HepG2 (cell line): ENCODE data around the gene SDC4. TPM values are rescaled to one million over a fixed set of nuclear protein-coding genes. Genes with fewer than 3 reads are reported as not detected.

Source experiments
- FOSL1 ChIP-seq: sonication (generic); formaldehyde crosslinking; IDR thresholded peaks from 2 replicates; pipeline ENCODE4 v1.9.0; 2021; ENCODE audit warnings: missing genetic modification reagents, borderline replicate concordance
- HNRNPK ChIP-seq: fragments of 200-400 bp; formaldehyde crosslinking; IDR thresholded peaks from 2 replicates; pipeline ENCODE4 v1.6.1; 2018; ENCODE audit warnings: low read length, low read depth, moderate library complexity, mild to moderate bottlenecking; ENCODE audit not compliant: poor library complexity, severe bottlenecking
- KLF6 ChIP-seq: IDR thresholded peaks from 2 replicates; pipeline ENCODE4 v1.8.0; 2016; ENCODE audit warnings: missing biosample characterization, missing genetic modification reagents
- MXI1 ChIP-seq: IDR thresholded peaks from 3 replicates; pipeline ENCODE4 v1.6.1; 2012; ENCODE audit warnings: low read depth, low read length, inconsistent platforms, borderline replicate concordance
- PHF8 ChIP-seq: sonication (generic); formaldehyde crosslinking; IDR thresholded peaks from 2 replicates; pipeline ENCODE4 v1.5.0; 2020; ENCODE audit warnings: missing genetic modification reagents
- SMC3 ChIP-seq: IDR thresholded peaks from 2 replicates; pipeline ENCODE4 v1.6.1; 2011; ENCODE audit warnings: low read length, improper control_type of control experiment
- ZNF382 ChIP-seq: sonication (generic); formaldehyde crosslinking; IDR thresholded peaks from 2 replicates; pipeline ENCODE4 v1.5.0; 2020; ENCODE audit warnings: missing genetic modification reagents, mild to moderate bottlenecking, borderline replicate concordance
- ZNF770 ChIP-seq: sonication (generic); formaldehyde crosslinking; IDR thresholded peaks from 2 replicates; pipeline ENCODE4 v1.5.0; 2020; ENCODE audit warnings: mild to moderate bottlenecking, missing genetic modification reagents
- ZSCAN25 ChIP-seq: sonication (generic); formaldehyde crosslinking; IDR thresholded peaks from 2 replicates; pipeline ENCODE4 v1.8.0; 2022; ENCODE audit warnings: mild to moderate bottlenecking, missing genetic modification reagents
- polyA plus RNA-seq, 8 experiments: library from polyadenylated mRNA; depleted of rRNA in 3 of 8; stranded (reverse) in 7 of 8; unstranded in 1 of 8; fragments of >200 nt; fragmentation: Illumina TruSeq in 4 of 8; extraction: Trizol in 4 of 8; gene quantifications; 2 replicates each; pipeline versions ENCODE4 v1.2.1 to v1.2.3, GENCODE V29; 2011 to 2016; ENCODE audit warnings: low read depth in 4 of 8, missing spikeins in 1 of 8, mixed read lengths in 1 of 8; ENCODE audit not compliant: insufficient read depth in 1 of 8
- total RNA-seq, 5 experiments: library from RNA; depleted of rRNA; stranded (reverse); fragments of >200 nt; fragmentation: Illumina TruSeq; extraction: Trizol; gene quantifications; 2 replicates each; pipeline ENCODE4 v1.2.3, GENCODE V29; 2016; ENCODE audit warnings: low read depth in 1 of 5
- TF ChIP-seq, protein P1 (sequence below): sonication (generic); formaldehyde crosslinking; IDR thresholded peaks from 2 replicates; pipeline ENCODE4 v1.4.0; 2020; ENCODE audit warnings: mild to moderate bottlenecking, missing genetic modification reagents
- TF ChIP-seq, protein P2 (sequence below): sonication (generic); formaldehyde crosslinking; IDR thresholded peaks from 2 replicates; pipeline ENCODE4 v1.5.1; 2020; ENCODE audit warnings: mild to moderate bottlenecking, missing genetic modification reagents, borderline replicate concordance
- TF ChIP-seq, protein P3 (sequence below): sonication (generic); formaldehyde crosslinking; IDR thresholded peaks from 2 replicates; pipeline ENCODE4 v1.5.1; 2020; ENCODE audit warnings: mild to moderate bottlenecking, missing genetic modification reagents

Gene SDC4
- total and polyA plus RNA-seq, 2 of the 13 experiments (the other 11 are each of a cell fraction or from before 2014, with no cell fraction given), result 49.0 to 65.1 TPM

DNA sequence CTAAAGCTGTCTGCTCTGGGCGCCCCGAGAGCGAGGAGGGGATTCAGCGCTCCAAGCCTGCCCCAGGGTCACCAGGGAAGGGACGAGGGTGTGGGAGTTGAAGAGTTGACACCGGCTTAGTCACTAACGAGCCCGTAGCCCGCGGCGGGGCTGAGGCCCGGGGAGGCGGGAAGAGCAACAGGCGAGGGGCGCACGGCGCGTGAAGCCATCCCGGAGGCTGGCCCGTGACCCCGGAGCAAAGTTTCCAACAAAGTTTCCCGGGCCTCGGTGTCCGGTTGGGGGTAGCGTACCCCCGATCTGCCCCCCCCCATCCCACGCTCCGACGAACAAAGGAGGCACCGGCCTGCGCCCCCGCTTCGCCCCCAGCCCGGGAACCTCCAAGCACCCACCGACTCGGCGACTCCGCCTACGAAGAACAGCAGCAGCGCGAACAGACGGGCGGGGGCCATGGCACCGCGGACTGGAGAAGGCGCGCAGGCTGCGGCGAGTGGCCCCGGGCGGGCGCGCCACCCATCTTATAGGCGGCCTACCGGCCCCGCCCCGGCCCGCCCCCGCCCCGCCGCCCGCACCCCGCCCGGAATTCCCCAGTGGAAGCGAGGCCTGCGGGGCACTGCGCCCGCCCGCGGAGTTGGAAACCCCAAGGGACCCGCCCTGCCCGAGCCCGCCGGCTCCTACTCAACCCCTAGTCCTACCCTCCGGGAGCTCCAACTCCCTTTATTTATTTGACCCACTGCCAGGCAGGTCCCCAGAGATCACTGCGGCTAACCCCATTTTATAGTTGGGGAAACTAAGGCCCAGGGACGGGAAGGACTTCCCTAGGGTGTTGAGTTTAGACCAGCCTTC is at the start of gene SDC4 (continued):
- TF ChIP-seq, protein P1, sequence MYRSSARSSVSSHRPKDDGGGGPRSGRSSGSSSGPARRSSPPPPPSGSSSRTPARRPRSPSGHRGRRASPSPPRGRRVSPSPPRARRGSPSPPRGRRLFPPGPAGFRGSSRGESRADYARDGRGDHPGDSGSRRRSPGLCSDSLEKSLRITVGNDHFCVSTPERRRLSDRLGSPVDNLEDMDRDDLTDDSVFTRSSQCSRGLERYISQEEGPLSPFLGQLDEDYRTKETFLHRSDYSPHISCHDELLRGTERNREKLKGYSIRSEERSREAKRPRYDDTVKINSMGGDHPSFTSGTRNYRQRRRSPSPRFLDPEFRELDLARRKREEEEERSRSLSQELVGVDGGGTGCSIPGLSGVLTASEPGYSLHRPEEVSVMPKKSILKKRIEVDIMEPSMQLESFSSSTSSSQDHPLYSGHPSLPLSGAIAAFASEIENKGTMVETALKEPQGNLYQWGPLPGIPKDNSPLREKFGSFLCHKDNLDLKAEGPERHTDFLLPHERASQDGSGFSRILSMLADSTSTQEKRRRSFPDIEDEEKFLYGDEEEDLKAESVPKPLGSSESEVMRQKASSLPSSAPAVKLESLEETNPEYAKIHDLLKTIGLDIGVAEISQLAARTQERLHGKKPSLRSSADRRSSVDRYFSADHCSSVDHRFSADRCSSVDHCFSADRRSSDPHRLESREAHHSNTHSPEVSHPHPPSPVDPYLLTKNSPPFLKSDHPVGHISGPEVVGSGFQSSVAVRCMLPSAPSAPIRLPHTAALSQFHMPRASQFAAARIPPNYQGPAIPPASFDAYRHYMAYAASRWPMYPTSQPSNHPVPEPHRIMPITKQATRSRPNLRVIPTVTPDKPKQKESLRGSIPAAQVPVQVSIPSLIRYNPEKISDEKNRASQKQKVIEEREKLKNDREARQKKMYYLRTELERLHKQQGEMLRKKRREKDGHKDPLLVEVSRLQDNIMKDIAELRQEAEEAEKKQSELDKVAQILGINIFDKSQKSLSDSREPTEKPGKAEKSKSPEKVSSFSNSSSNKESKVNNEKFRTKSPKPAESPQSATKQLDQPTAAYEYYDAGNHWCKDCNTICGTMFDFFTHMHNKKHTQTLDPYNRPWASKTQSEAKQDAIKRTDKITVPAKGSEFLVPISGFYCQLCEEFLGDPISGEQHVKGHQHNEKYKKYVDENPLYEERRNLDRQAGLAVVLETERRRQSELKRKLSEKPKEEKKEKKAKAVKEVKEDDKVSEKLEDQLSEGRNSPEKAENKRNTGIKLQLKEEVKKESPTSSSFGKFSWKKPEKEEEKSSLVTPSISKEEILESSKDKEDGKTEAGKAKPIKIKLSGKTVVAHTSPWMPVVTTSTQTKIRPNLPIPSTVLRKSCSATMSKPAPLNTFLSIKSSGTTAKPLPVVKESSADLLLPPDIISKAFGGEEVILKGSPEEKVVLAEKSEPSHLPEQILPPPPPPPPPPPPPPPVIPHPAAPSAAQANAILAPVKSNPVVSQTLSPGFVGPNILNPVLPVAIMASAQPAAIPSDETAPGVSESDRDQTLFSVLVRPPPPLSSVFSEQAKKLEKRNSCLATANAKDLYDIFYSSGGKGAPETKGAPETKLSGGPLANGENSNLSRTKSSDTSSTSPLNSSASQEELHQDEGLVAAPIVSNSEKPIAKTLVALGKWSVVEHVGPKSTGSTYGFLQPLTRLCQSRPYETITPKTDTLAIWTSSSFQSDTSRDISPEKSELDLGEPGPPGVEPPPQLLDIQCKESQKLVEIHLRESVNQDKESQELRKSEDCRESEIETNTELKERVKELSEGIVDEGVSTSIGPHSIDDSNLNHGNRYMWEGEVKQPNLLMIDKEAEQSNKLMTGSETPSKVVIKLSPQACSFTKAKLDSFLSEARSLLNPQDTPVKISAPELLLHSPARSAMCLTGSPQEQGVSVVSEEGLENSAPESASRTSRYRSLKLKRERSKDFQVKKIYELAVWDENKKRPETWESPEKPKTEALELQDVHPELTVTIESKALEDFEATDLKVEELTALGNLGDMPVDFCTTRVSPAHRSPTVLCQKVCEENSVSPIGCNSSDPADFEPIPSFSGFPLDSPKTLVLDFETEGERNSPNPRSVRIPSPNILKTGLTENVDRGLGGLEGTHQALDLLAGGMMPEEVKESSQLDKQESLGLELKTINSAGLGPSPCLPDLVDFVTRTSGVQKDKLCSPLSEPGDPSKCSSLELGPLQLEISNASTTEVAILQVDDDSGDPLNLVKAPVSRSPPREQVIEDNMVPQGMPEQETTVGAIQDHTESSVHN (CRISPR knock-in tag), result no peak
- TF ChIP-seq ZNF770 (no peak; the same call in 1 of the 2 replicates), MXI1 (peak; percentile 60; the same call in 1 of the 3 replicates), PHF8 (CRISPR knock-in tag) (peak; percentile 86), SMC3 (no peak), FOSL1 (CRISPR knock-in tag) (no peak), KLF6 (no peak; the same call in 1 of the 2 replicates), ZNF382 (CRISPR knock-in tag) (no peak), ZSCAN25 (CRISPR knock-in tag) (no peak), HNRNPK (peak; percentile 64)
- TF ChIP-seq, protein P2, sequence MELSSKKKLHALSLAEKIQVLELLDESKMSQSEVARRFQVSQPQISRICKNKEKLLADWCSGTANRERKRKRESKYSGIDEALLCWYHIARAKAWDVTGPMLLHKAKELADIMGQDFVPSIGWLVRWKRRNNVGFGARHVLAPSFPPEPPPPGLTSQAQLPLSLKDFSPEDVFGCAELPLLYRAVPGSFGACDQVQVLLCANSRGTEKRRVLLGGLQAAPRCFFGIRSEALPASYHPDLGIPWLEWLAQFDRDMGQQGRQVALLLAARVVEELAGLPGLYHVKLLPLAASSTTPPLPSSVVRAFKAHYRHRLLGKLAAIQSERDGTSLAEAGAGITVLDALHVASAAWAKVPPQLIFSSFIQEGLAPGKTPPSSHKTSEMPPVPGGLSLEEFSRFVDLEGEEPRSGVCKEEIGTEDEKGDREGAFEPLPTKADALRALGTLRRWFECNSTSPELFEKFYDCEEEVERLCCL (CRISPR knock-in tag), result peak; percentile 90; the same call in 1 of the 2 replicates
- TF ChIP-seq, protein P3, sequence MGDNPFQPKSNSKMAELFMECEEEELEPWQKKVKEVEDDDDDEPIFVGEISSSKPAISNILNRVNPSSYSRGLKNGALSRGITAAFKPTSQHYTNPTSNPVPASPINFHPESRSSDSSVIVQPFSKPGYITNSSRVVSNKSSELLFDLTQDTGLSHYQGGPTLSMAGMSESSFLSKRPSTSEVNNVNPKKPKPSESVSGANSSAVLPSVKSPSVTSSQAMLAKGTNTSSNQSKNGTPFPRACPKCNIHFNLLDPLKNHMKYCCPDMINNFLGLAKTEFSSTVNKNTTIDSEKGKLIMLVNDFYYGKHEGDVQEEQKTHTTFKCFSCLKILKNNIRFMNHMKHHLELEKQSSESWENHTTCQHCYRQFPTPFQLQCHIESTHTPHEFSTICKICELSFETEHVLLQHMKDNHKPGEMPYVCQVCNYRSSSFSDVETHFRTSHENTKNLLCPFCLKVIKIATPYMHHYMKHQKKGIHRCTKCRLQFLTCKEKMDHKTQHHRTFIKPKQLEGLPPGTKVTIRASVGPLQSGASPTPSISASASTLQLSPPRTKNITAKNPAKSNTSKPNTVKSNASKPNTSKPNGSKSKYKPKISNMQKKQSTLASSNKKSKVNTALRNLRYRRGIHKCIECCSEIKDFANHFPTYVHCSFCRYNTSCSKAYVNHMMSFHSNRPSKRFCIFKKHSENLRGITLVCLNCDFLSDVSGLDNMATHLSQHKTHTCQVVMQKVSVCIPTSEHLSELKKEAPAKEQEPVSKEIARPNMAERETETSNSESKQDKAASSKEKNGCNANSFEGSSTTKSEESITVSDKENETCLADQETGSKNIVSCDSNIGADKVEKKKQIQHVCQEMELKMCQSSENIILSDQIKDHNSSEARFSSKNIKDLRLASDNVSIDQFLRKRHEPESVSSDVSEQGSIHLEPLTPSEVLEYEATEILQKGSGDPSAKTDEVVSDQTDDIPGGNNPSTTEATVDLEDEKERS (CRISPR knock-in tag), result peak; percentile 84; the same call in 1 of the 2 replicates
